Prostate gland (tissue), 2 donors: ENCODE data around the gene MOK. TPM values are rescaled to one million over a fixed set of nuclear protein-coding genes. Genes with fewer than 3 reads are reported as not detected.

Experiments used
- DNase-seq: peaks from one replicate; pipeline ENCODE4 v3.0.0-alpha.2; 2019; ENCODE audit warnings: low spot score
- H3K27ac ChIP-seq, 2 donors: fragments of 200-600 bp; sonication (generic); 2 replicates each; pipeline ENCODE4 v1.5.1; 2017 to 2019
- H3K27me3 ChIP-seq: fragments of 200-600 bp; sonication (generic); replicated peaks from 2 replicates; pipeline ENCODE4 v1.5.1; 2019; ENCODE audit not compliant: insufficient read depth
- H3K36me3 ChIP-seq, 2 donors: fragments of 200-600 bp; sonication (generic); 1 replicate in 1 of 2; 2 replicates in 1 of 2; pipeline versions ENCODE4 v1.5.1 to v1.8.1; 2017 to 2019
- H3K4me1 ChIP-seq: fragments of 200-600 bp; sonication (generic); replicated peaks from 2 replicates; pipeline ENCODE4 v1.5.1; 2019
- H3K4me3 ChIP-seq, 2 donors: fragments of 200-600 bp; sonication (generic); 2 replicates each; pipeline ENCODE4 v1.5.1; 2017 to 2019
- H3K9me3 ChIP-seq: fragments of 200-600 bp; sonication (generic); 2 replicates; pipeline ENCODE4 v1.5.1; 2017
- POLR2A ChIP-seq: fragments of 450-650 bp; IDR thresholded peaks from one replicate; pipeline ENCODE4 v1.6.1; 2016; ENCODE audit warnings: antibody characterized with exemption, mild to moderate bottlenecking
- POLR2AphosphoS5 ChIP-seq: sonication (generic); formaldehyde crosslinking; IDR thresholded peaks from one replicate; pipeline ENCODE4 v1.6.1; 2017; ENCODE audit warnings: antibody characterized with exemption
- WGBS: methylation state at CpG from one replicate; pipeline ENCODE4 v1.1.5; 2018; 5-methylcytosine and 5-hydroxymethylcytosine counted together
- intact Hi-C: fragments of 100-400 bp; cut with DNase I; formaldehyde crosslinking; loops from one replicate; pipeline ENCODE4 v1.14.2; 2022
- total RNA-seq, 2 donors: library from RNA; depleted of rRNA; stranded (reverse); fragments of >200 nt; gene quantifications; one replicate each; pipeline ENCODE4 v1.1.0, GENCODE V29; 2016
- TF ChIP-seq, protein P1 (sequence below), 4 experiments: fragments of 200-600 bp in 2 of 4; fragments of 450-650 bp in 2 of 4; sonication (generic) in 2 of 4; IDR thresholded peaks; 1 replicate in 3 of 4; 2 replicates in 1 of 4; pipeline ENCODE4 v1.5.1; 2016 to 2019; ENCODE audit warnings: antibody characterized with exemption in 4 of 4, mild to moderate bottlenecking in 2 of 4, moderate library complexity in 2 of 4

Gene MOK
- total RNA-seq, 2 donors from 2014 or later, result 17.8 to 95.5 TPM

DNA sequence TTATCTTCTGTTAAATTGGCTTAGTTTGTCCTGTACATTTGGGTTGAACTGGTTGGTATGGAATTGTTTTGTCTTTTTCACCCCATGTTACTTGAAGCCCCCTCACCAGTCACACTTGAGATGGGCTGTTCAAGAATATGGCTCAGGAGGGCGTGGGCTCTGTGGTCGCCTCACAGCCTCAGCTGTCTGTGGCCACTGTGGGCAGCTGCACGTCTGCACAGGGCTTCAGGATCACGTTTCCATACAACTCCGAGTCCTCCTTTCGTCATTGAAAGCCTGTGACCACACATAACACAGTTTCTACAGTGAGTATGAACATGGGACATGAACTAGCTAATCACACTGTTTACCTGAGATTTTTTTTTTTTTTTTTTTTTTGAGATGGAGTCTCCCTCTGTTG, 81.3 kb downstream of the MOK start:
- Histone ChIP-seq H3K4me1 (no peaks in the 10 kb centered on the region), H3K4me3 (no peak overlapping the region), H3K27me3 (no peaks in the 10 kb centered on the region), H3K27ac (no peak overlapping the region), H3K9me3 (no peaks in the 10 kb centered on the region), H3K36me3 (no peaks in the 10 kb centered on the region)
- intact Hi-C loops, result no loop called here
- no peak for DNase-seq
- 90% methylated on average over 6 of the region's 6 CpGs for WGBS
- TF ChIP-seq POLR2A (no peak), POLR2AphosphoS5 (no peak)
- TF ChIP-seq, protein P1, sequence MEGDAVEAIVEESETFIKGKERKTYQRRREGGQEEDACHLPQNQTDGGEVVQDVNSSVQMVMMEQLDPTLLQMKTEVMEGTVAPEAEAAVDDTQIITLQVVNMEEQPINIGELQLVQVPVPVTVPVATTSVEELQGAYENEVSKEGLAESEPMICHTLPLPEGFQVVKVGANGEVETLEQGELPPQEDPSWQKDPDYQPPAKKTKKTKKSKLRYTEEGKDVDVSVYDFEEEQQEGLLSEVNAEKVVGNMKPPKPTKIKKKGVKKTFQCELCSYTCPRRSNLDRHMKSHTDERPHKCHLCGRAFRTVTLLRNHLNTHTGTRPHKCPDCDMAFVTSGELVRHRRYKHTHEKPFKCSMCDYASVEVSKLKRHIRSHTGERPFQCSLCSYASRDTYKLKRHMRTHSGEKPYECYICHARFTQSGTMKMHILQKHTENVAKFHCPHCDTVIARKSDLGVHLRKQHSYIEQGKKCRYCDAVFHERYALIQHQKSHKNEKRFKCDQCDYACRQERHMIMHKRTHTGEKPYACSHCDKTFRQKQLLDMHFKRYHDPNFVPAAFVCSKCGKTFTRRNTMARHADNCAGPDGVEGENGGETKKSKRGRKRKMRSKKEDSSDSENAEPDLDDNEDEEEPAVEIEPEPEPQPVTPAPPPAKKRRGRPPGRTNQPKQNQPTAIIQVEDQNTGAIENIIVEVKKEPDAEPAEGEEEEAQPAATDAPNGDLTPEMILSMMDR (IDR thresholded peaks at IDR 0.05), result no peak

DNA sequence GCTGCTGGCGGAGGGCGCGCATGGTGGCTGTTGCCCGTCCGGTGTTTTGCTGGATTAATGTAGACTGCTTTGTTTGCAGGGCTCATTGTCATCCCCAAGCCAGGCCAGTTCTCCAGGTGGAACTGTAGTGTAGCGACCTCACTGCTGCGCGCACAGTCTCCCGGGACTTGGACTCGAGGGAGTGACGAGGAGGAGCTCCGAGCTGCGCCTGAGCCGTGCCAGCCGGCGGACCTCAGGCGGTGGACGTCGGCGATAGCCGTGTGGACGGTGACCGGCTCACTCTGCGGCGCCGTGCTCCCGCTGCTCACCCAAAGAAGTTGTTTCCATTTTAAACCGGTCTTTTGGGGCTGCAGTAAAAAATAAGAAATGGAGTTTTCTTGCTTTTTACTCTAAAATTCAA, 82.2 kb downstream of the MOK start:
- DNase-seq, result no peak
- Histone ChIP-seq H3K4me3 (no peak overlapping the region), H3K27me3 (no peaks in the 10 kb centered on the region), H3K27ac (no peak overlapping the region), H3K4me1 (no peaks in the 10 kb centered on the region), H3K9me3 (no peaks in the 10 kb centered on the region), H3K36me3 (no peaks in the 10 kb centered on the region)
- no peak for TF ChIP-seq POLR2A
- no peak for TF ChIP-seq POLR2AphosphoS5
- TF ChIP-seq, protein P1 (IDR thresholded peaks at IDR 0.05), result no peak
- 95% methylated on average over 28 of the region's 28 CpGs for WGBS
- intact Hi-C loops, result no loop called here

- Histone ChIP-seq H3K36me3 (no peaks in the 10 kb centered on the region), H3K4me3 (no peak overlapping the region), H3K27me3 (no peaks in the 10 kb centered on the region), H3K27ac (no peak overlapping the region), H3K4me1 (no peaks in the 10 kb centered on the region), H3K9me3 (no peaks in the 10 kb centered on the region)
- TF ChIP-seq, protein P1 (IDR thresholded peaks at IDR 0.05), result no peak
- TF ChIP-seq POLR2AphosphoS5 (no peak), POLR2A (no peak)
- WGBS, result 79% methylated on average over 10 of the region's 13 CpGs
- intact Hi-C loops, result no loop called here
- DNase-seq, result no peak
These were observed 82.9 kb downstream of the MOK start for GRCh38 chr14:102222009-102222575.

DNA sequence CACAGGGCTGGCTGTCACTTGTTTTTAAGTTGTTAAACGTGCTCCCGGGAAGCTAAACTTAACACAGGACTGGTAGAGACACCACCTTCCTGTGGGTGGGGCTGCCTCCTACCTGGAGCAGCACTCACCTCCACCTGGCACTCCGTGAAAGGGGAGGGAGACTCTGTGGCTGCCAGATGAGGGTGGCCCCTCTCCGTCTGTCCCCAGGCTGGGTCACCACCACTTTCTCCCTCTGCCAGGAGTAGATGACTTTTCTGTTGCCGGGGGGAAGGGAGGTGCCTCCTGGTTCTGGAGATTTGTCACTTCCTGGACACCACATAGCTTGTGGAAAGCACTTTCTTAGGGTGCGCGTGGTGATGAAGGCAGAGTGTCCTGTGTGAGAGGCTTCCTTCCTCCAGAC, 83.9 kb downstream of the MOK start:
- no peak overlapping the region for H3K4me3 ChIP-seq
- no peak overlapping the region for H3K27ac ChIP-seq
- 51% methylated on average over 7 of the region's 7 CpGs for WGBS
- no peaks in the 10 kb centered on the region for H3K27me3 ChIP-seq
- no peaks in the 10 kb centered on the region for H3K36me3 ChIP-seq
- TF ChIP-seq POLR2AphosphoS5 (no peak), POLR2A (no peak)
- TF ChIP-seq, protein P1 (IDR thresholded peaks at IDR 0.05), result no peak
- no peaks in the 10 kb centered on the region for H3K9me3 ChIP-seq
- DNase-seq, result no peak
- H3K4me1 ChIP-seq, result no peaks in the 10 kb centered on the region
- intact Hi-C loops, result no loop called here

DNA sequence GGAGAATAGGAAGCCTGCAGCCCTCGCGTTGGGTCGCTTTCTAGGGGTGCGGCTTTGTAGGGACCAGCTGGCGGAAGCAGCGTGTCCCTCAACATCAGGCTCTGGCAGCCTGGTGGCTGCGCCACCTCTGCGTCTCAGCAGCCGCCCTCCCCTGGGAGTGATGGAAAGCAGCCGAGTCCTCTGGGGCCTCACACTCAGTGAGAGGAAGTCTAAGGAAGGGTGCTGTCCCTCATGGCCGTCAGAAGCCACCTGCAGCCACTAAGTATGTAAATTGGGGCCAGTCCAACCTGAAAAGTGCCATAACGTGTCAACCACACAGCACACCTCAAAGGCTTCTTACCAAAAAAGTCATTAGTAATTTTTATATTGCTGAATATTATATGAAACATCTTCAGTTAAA, 84.9 kb downstream of the MOK start:
- no peaks in the 10 kb centered on the region for H3K27me3 ChIP-seq
- WGBS, result 96% methylated on average over 12 of the region's 12 CpGs
- peaks cover 6% of the 10 kb centered on the region for H3K4me1 ChIP-seq
- no peak for DNase-seq
- no peak for TF ChIP-seq POLR2AphosphoS5
- TF ChIP-seq, protein P1 (IDR thresholded peaks at IDR 0.05), result no peak
- no peak for TF ChIP-seq POLR2A
- H3K36me3 ChIP-seq, result no peaks in the 10 kb centered on the region
- H3K4me3 ChIP-seq, result no peak overlapping the region
- no peaks in the 10 kb centered on the region for H3K9me3 ChIP-seq
- intact Hi-C loops, result no loop called here
- H3K27ac ChIP-seq, result no peak overlapping the region
